Measurements from ENCODE around the gene SRSF8. TPM values are rescaled to one million over a fixed set of nuclear protein-coding genes. Genes with fewer than 3 reads are reported as not detected.
"Not testable (repeated sequence)": the region's sequence is repeated elsewhere in the genome, so short reads cannot be mapped to it uniquely, and the experiment has no call there.

The SRSF8 gene
- total RNA-seq (2014; rRNA removed), result 16.2 and 17.0 TPM in 2 replicates
- polyA plus RNA-seq (2012), result 11.3 TPM

- DNase-seq (ENCODE audit: low read depth), result no peak
These were observed at the start of gene SRSF8 for GRCh38 chr11:95066716-95067038. Gene SRSF8 (plus strand): TSS chr11:95066919. CDS start chr11:95067227, 308 bp downstream.

- not testable (repeated sequence) for DNase-seq (ENCODE audit: low read depth)
These were observed 45.3 kb upstream of the SRSF8 start for GRCh38 chr11:95021468-95021867.

- no peak for DNase-seq (ENCODE audit: low read depth)
These were observed 41.8 kb upstream of the SRSF8 start, which contains the start of gene KDM4E for GRCh38 chr11:95024958-95025357. Gene KDM4E (plus strand): TSS chr11:95025258. CDS start chr11:95025558, 300 bp downstream.

DNA sequence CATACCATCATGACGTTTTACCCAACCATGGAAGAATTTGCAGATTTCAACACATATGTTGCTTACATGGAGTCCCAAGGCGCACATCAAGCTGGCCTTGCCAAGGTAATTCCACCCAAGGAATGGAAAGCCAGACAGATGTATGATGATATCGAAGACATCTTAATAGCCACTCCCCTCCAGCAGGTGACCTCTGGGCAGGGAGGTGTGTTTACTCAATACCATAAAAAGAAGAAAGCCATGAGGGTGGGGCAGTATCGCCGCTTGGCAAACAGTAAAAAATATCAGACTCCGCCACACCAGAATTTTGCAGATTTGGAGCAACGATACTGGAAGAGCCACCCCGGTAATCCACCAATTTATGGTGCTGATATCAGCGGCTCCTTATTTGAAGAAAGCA is 41.1 kb upstream of the SRSF8 start:
- not testable (repeated sequence) for DNase-seq (ENCODE audit: low read depth)

- DNase-seq (ENCODE audit: low read depth), result no peak
These were observed 38.4 kb upstream of the SRSF8 start for GRCh38 chr11:95028357-95028756.

DNA sequence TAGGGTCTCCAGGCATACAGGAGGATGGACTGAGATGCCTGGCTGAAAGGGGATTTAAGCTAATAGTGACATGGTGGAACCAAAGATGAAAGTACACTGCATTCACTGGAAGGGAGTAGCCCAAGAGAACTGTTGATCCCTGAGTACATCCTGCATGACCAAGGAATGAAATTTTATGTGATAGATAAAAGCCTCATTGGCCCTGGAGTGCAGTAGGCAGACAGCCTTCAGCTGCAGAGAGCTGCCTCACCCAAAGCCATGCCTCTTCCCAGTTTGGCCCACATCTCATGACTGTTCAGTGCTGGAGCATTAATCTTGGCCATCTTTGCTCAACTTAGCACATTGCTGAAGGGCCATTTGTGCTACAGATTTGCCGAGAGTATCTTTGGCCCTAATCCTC is 33.7 kb upstream of the SRSF8 start:
- DNase-seq (ENCODE audit: low read depth), result no peak

DNA sequence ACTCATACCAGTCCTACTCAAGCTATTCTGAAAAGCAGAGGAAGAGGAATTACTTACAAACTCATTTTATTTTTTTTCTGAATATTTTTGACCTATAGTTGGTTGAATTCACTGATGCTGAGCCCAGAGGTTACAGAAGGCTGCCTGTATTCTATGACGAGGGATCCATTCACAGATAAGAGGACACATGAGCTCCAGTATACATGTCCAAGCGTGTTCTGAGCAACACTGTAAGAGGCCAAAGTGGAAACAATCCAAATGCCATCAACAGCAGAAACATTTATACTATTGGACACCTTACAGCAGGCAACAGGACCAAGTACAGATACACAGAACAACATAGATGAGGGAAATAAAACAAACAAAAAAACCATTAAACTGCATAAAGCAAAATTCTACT is 31.4 kb upstream of the SRSF8 start:
- no peak for DNase-seq (ENCODE audit: low read depth)

DNA sequence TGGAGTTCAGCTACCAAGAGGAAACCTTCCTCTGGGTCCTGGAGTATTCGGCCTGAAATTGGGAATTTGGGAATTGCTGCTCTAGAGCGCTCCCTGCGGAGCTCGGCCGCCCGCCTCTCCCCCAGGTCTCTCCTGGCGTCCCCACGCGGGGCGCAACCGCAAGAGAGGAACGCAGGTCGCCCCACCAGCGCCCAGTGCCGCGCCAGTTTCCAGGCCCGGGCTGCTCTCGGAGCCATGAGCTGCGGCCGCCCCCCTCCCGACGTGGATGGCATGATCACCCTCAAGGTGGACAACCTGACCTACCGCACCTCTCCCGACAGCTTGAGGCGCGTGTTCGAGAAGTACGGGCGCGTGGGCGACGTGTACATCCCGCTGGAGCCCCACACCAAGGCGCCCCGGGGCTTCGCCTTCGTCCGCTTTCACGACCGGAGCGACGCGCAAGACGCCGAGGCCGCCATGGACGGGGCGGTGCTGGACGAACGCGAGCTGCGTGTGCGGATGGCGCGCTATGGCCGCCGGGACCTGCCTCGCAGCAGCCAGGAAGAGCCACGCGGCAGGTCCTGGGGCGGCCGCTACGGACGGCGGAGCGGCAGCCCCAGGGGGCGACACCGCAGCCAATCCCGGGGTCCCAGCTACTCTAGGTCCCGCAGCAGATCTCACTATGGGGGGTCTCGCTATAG is 29.2 kb upstream of the SRSF8 start:
- not testable (repeated sequence) for DNase-seq (ENCODE audit: low read depth)

DNA sequence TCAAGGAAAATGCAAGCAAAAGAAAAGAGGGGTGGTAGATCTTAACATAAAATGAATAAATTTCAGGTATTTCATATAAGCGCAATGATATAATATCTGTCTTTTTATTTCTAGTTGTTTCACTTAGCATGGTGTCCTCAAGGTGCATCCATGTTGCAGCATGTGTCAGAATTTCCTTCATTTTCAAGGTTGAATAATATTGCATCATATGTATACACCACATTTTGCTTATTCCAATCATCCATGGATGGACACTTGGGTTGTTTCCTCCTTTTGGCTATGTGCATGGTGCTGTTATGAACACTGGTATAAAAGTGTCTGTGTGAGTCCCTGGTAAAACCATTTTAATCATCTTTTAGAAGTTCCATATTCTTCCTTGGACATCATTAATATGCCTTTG is 24.5 kb upstream of the SRSF8 start:
- DNase-seq (ENCODE audit: low read depth), result no peak

GRCh38 chr11:95042906-95043305 is 23.8 kb upstream of the SRSF8 start:
- DNase-seq (ENCODE audit: low read depth), result no peak

DNA sequence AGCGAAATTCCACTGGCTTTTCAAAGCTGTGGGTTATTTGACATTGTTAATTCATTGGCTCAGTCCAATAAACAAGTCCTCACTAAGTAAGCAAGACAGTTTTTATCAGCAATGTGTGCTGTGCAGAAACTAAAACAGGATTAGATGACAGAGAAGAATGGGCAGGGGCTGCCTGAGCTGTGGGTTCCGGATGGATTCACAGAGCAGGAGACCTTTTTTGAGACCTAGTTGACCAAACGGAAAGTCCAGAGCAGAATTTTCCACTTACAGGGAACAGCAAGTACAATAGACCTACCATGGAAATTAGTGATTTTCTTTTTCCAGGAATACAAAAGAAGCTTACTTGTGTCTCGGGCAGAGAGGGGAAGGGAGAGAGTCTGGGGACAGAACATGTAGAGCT is 22.7 kb upstream of the SRSF8 start:
- DNase-seq (ENCODE audit: low read depth), result no peak

DNA sequence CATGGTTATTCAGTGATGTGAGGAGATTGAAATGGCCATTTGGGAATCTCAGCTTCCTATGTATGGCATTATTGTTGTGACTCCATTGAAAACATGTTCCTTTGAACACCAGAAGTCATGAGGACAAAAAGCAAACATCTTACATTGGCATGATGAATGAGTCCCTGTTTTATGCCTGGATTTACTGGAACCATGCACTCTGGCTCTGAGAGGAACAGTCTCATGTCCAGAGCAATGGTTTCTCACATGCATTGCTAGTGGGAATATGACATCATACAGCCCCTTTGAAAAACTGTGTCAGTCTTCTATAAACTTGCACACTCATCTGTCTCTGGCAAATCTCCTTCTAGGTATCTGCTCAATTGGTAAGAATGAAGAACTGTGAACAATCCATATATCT is 20.9 kb upstream of the SRSF8 start:
- no peak for DNase-seq (ENCODE audit: low read depth)

DNA sequence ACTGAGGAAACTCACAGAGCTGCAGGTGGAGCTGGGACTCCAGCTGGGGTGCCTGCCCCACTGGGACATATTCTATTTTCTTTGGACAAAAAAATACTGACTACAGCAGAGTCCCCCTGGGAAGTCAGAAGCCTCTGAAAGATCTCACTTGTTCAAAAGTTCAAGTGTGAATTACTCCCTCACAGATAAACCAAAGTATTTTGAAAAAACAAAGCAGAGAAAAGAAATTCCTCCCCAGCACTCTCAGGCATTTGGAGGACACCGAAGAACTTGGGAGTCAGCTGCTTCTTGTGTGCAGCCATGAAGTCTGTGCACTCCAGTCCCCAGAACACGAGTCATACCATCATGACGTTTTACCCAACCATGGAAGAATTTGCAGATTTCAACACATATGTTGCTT is 17.6 kb upstream of the SRSF8 start, which contains the start of gene KDM4F:
Gene KDM4F (plus strand): TSS at position 301 of the 400 bp plus-strand sequence.
- not testable (repeated sequence) for DNase-seq (ENCODE audit: low read depth)

- no peak for DNase-seq (ENCODE audit: low read depth)
These were observed 16.0 kb upstream of the SRSF8 start for GRCh38 chr11:95050595-95051202.

DNA sequence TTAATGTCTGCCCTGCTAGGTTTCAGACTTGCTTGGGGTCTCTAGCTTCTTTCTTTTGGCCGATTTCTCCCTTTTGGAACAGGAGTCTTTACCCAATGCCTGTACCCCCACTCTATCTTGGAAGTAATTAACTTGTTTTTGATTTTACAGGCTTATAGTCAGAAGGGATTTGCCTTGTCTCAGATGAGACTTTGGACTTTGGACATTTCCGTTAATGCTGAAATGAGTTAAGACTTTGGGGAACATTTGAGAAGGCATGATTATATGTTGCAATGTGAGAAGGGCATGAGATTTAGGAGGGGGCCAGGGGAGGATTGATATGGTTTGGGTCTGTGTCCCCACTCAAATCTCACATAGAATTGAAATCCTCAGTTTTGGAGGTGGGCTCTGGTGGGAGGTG is 12.4 kb upstream of the SRSF8 start:
- DNase-seq (ENCODE audit: low read depth), result no peak

GRCh38 chr11:95055283-95055897 is 11.3 kb upstream of the SRSF8 start:
- no peak for DNase-seq (ENCODE audit: low read depth)

DNA sequence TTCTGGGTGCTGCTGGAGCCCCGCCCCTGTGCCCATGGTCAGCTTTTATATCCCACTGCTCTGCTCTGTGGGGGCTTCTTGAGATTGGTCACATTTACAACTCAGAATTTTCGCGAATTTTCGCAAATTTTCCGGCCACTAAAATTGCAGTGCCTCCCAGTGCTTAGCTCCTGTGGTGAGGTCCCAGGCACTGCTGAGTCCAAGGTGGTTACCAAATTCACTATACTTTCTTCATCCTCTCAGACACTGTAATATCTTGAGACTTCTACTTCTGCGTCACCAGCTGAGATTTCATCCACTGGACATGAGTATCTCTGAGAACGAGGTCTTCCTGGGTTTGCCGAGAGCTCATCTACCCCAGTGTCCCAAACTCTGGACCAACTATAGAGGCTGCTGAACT is 8.8 kb upstream of the SRSF8 start:
- DNase-seq (ENCODE audit: low read depth), result no peak

DNA sequence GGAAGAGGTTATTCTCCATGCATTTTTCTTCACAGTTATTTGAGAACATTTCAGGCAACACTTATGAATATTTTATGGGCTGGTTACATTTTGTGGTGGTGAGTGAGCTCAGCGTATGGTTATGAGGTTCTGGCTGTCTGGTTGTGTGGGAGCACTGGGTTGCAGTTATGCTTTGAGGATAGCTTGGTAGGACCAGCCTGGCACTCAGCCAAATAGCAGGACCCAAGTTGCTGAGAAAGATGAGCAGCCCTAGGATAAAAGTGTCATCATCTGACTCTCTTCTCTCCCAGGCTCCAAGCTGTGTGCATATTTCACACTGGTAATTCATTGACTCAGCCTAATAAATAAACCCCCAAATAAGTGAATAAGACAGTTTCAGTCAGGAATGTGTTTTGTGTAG is 8.1 kb upstream of the SRSF8 start:
- DNase-seq (ENCODE audit: low read depth), result no peak

- DNase-seq (ENCODE audit: low read depth), result no peak
These were observed 7.7 kb upstream of the SRSF8 start for GRCh38 chr11:95059046-95059445.

DNA sequence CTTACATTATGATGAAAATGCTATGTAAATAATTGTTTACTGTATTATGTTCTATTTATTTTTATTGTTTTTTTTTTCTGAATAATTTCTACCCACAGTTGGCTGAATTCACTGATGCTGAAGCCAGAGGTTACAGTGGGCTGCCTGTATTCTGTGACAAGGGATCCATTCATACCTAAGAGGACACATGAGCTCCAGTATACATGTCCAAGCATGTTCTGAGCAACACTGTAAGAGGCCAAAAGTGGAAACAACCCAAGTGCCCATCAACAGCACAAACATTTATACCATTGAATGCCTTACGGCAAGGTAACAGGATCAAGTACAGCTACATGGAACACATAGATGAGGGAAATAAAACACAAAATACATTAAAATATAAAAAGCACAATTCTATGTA is 1.4 kb upstream of the SRSF8 start:
- DNase-seq (ENCODE audit: low read depth), result no peak

GRCh38 chr11:95067039-95067840 is 521 bp downstream of the SRSF8 start:
- DNase-seq (ENCODE audit: low read depth), result peak; percentile 71

DNA sequence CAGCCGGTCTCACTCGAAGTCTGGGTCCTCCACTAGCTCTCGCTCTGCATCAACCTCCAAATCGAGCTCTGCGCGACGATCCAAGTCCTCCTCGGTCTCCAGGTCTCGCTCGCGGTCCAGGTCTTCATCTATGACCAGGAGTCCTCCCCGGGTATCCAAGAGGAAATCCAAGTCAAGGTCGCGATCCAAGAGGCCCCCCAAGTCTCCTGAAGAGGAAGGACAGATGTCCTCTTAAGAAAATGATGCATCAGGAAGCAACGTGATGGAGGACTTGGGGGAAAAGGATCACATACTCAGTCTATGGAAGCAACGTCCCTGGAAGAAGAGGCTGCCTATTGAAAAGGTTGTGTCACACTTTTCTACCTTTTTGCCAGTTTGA is 1.1 kb downstream of the SRSF8 start:
- DNase-seq (ENCODE audit: low read depth), result no peak
